ENCODE data around the gene NUDT2.

DNA sequence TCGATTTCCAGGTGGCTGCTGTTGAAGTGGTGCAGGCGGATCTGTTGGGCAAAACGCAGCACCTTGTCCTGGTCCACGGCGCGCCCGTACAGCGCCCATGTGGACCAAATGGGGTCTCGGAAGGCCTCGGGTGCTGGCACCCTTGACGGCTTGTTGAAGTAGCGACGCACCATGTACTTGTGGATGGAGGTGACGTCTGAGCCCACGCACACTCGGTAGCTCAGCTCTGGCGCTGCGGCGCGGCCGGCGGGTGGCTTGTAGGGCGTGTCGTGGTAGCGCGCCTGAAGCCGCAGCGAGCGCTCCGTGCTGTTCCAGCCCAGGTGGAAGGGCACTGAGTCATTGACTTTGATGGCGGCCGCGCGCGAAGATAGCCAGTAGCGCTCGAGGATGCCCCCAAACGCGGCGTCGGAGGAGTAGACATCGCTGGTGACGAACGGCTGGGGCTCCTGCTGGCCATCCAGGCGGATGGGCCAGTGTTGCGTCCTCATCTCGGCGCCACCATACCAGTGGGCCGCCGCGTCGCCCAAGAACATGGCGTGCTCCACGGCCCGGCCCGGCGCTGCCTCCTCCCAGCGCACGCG lies 42.6 kb downstream of the NUDT2 start:
- TF ChIP-seq NFYB (IDR thresholded peaks at IDR 0.05; ENCODE audit: insufficient read depth, low read depth, low read length), result no peak
- no peak for TF ChIP-seq SPI1 (IDR thresholded peaks at IDR 0.05; ENCODE audit: borderline replicate concordance, insufficient read depth, low read depth, low read length)
- TF ChIP-seq, protein P1, sequence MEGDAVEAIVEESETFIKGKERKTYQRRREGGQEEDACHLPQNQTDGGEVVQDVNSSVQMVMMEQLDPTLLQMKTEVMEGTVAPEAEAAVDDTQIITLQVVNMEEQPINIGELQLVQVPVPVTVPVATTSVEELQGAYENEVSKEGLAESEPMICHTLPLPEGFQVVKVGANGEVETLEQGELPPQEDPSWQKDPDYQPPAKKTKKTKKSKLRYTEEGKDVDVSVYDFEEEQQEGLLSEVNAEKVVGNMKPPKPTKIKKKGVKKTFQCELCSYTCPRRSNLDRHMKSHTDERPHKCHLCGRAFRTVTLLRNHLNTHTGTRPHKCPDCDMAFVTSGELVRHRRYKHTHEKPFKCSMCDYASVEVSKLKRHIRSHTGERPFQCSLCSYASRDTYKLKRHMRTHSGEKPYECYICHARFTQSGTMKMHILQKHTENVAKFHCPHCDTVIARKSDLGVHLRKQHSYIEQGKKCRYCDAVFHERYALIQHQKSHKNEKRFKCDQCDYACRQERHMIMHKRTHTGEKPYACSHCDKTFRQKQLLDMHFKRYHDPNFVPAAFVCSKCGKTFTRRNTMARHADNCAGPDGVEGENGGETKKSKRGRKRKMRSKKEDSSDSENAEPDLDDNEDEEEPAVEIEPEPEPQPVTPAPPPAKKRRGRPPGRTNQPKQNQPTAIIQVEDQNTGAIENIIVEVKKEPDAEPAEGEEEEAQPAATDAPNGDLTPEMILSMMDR (IDR thresholded peaks at IDR 0.05 in 2 of 3, conservative IDR thresholded peaks at IDR 0.05 in 1 of 3; ENCODE audit: control insufficient read depth in 2 of 3, extremely low read depth in 1 of 3, insufficient read depth in 1 of 3, low read depth in 3 of 3, low read length in 3 of 3), result no peak
- TF ChIP-seq CHD2 (IDR thresholded peaks at IDR 0.05; ENCODE audit: borderline replicate concordance, low read depth, low read length), result no peak
- no peak for TF ChIP-seq RFX5 (IDR thresholded peaks at IDR 0.05; ENCODE audit: low read depth, low read length)
- TF ChIP-seq, protein P2, sequence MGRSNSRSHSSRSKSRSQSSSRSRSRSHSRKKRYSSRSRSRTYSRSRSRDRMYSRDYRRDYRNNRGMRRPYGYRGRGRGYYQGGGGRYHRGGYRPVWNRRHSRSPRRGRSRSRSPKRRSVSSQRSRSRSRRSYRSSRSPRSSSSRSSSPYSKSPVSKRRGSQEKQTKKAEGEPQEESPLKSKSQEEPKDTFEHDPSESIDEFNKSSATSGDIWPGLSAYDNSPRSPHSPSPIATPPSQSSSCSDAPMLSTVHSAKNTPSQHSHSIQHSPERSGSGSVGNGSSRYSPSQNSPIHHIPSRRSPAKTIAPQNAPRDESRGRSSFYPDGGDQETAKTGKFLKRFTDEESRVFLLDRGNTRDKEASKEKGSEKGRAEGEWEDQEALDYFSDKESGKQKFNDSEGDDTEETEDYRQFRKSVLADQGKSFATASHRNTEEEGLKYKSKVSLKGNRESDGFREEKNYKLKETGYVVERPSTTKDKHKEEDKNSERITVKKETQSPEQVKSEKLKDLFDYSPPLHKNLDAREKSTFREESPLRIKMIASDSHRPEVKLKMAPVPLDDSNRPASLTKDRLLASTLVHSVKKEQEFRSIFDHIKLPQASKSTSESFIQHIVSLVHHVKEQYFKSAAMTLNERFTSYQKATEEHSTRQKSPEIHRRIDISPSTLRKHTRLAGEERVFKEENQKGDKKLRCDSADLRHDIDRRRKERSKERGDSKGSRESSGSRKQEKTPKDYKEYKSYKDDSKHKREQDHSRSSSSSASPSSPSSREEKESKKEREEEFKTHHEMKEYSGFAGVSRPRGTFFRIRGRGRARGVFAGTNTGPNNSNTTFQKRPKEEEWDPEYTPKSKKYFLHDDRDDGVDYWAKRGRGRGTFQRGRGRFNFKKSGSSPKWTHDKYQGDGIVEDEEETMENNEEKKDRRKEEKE (IDR thresholded peaks at IDR 0.05), result no peak
- TF ChIP-seq, protein P3, sequence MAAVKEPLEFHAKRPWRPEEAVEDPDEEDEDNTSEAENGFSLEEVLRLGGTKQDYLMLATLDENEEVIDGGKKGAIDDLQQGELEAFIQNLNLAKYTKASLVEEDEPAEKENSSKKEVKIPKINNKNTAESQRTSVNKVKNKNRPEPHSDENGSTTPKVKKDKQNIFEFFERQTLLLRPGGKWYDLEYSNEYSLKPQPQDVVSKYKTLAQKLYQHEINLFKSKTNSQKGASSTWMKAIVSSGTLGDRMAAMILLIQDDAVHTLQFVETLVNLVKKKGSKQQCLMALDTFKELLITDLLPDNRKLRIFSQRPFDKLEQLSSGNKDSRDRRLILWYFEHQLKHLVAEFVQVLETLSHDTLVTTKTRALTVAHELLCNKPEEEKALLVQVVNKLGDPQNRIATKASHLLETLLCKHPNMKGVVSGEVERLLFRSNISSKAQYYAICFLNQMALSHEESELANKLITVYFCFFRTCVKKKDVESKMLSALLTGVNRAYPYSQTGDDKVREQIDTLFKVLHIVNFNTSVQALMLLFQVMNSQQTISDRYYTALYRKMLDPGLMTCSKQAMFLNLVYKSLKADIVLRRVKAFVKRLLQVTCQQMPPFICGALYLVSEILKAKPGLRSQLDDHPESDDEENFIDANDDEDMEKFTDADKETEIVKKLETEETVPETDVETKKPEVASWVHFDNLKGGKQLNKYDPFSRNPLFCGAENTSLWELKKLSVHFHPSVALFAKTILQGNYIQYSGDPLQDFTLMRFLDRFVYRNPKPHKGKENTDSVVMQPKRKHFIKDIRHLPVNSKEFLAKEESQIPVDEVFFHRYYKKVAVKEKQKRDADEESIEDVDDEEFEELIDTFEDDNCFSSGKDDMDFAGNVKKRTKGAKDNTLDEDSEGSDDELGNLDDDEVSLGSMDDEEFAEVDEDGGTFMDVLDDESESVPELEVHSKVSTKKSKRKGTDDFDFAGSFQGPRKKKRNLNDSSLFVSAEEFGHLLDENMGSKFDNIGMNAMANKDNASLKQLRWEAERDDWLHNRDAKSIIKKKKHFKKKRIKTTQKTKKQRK (IDR thresholded peaks at IDR 0.05; ENCODE audit: low read depth, low read length), result no peak
- no peak for TF ChIP-seq SREBF1 (IDR thresholded peaks at IDR 0.05; ENCODE audit: low read length)
- TF ChIP-seq ZZZ3 (IDR thresholded peaks at IDR 0.05; ENCODE audit: control insufficient read depth, insufficient read length, low read depth), result no peak
